Brain microvascular endothelial cell (primary cell): ENCODE results near the gene ADCY3.

Source experiments
- DNase-seq: peaks from one replicate; pipeline ENCODE4 v3.0.0-alpha.2; 2020
- H3K27ac ChIP-seq: fragments of 250-450 bp; sonication (Bioruptor Pico); 2 replicates; pipeline ENCODE4 v1.5.1; 2020; ENCODE audit warnings: mild to moderate bottlenecking, moderate library complexity
- H3K27me3 ChIP-seq: fragments of 250-450 bp; sonication (Bioruptor Pico); replicated peaks from 2 replicates; pipeline ENCODE4 v1.5.1; 2020; ENCODE audit warnings: mild to moderate bottlenecking
- H3K36me3 ChIP-seq: fragments of 250-450 bp; sonication (Bioruptor Pico); replicated peaks from 2 replicates; pipeline ENCODE4 v1.5.1; 2020; ENCODE audit warnings: mild to moderate bottlenecking
- H3K4me3 ChIP-seq: 2 replicates; pipeline ENCODE4 v1.5.1; 2011; ENCODE audit warnings: low read depth, mild to moderate bottlenecking, control low read depth, low read length, moderate library complexity
- CTCF ChIP-seq: IDR thresholded peaks from 2 replicates; pipeline ENCODE4 v1.5.1; 2011; ENCODE audit warnings: low read depth, mild to moderate bottlenecking, moderate library complexity, low read length, control low read depth, inconsistent platforms; ENCODE audit errors: missing control alignments
- in situ Hi-C: cut with HindIII; loops from 2 replicates; pipeline ENCODE4 v1.10.0; 2017; ENCODE audit warnings: low sequenced_read_pairs, low pct_ligation_motif_present

The ADCY3 gene

DNA sequence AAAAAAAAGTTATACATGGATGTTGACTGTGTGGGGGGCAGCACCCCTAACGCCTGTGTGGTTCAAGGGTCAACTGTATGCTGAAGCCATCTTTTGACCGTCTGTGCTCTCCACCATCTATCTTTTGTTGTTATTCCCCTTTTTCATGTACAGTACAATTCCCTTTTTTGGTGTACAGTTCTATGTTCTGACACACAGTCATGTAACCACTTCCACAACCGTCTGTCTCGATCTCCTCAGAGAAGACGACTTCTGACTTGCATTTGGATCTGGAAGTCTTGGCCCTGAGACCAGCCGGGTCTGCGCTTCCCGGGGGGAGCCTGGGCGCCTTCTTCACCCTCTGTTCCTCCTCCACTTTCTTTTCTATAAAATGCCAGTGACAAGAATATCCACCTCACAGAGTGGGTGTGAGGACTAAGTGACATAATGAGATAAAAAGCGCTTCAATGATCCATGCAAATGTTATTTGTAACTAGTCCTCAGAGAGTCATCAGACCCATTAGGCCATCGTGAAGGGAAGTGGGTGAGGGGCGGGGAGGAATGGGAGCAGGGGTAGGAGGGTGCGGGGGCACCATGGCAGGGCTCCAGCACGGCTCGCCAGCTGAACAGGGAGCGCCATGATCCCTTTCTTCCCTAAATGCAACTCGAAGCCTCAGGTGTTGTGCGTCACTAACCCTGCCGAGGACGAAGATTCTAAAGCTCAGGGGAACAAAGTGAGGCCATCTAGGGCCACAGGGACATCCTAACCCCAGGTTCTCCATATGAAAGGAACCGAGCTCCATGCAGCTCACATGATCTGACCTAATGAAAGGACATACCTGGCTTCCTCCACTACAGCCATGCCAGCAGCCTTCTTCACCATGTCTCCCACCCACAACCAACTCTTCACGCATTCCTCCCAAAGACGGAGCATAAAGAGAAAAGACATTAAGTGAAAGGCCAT, 16.6 kb downstream of the ADCY3 start:
- Histone ChIP-seq H3K27me3 (no peaks in the 10 kb centered on the region), H3K4me3 (no peak overlapping the region), H3K36me3 (no peaks in the 10 kb centered on the region), H3K27ac (no peak overlapping the region)
- no peak for TF ChIP-seq CTCF
- in situ Hi-C loops: no loop called here
- no peak for DNase-seq

DNA sequence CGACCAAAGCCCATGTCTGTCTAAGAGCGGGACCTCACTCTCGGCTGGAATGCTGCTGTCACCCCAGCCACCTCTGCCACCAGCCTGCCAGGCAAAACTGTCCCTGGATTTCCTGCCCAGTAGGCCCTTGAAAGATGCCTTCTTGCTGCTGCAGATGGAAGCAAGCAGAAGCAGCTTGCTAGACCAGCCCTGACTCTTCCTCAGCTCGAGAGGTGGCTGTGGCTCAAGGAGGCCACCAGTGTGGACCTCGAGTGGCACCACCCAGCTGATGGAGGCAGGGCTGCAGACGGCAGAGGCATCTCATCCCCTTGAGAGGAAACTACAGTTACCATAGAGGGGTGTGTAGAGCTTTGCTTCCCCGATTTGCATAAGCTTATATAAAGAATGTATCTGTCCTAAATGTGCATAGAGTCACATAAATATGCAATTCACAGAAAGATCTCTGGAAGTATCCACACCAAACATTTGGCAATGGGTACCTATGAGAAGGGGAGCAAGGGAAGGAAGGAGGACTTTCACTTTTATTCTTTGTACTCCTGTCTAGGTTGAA, 20.6 kb downstream of the ADCY3 start:
- TF ChIP-seq CTCF: no peak
- H3K27ac ChIP-seq: no peak overlapping the region
- no peaks in the 10 kb centered on the region for H3K27me3 ChIP-seq
- in situ Hi-C loops: no loop called here
- H3K4me3 ChIP-seq: no peak overlapping the region
- DNase-seq: no peak
- H3K36me3 ChIP-seq: no peaks in the 10 kb centered on the region

GRCh38 chr2:24898122-24899109, 21.6 kb downstream of the ADCY3 start:
- Histone ChIP-seq H3K36me3 (no peaks in the 10 kb centered on the region), H3K27me3 (no peaks in the 10 kb centered on the region), H3K27ac (no peak overlapping the region), H3K4me3 (no peak overlapping the region)
- no peak for DNase-seq
- no peak for TF ChIP-seq CTCF
- in situ Hi-C loops: no loop called here

DNA sequence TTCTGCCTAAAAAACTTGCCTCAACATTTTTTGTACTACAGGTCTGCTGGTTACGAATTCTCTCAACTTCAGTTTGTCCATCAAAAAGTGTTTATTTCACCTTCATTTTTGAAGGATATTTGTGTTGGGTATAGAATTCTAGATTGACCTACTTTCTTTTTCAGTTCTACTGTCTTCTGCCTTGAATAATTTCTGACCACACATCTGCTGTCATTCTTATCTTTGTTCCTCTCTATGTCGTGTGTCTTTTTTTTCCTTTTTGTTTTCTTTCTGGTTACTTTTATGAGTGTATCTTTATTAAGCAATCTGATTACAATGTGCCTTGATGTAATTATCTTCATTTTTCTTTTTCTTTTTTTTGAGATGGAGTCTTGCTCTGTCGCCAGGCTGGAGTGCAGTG, 25.3 kb downstream of the ADCY3 start:
- H3K27ac ChIP-seq: no peak overlapping the region
- in situ Hi-C loops: no loop called here
- no peaks in the 10 kb centered on the region for H3K27me3 ChIP-seq
- no peak for TF ChIP-seq CTCF
- no peak overlapping the region for H3K4me3 ChIP-seq
- no peaks in the 10 kb centered on the region for H3K36me3 ChIP-seq
- no peak for DNase-seq

- in situ Hi-C loops: no loop called here
- no peak for TF ChIP-seq CTCF
- H3K36me3 ChIP-seq: no peaks in the 10 kb centered on the region
- H3K27me3 ChIP-seq: no peaks in the 10 kb centered on the region
- H3K4me3 ChIP-seq: no peak overlapping the region
- no peak for DNase-seq
- no peak overlapping the region for H3K27ac ChIP-seq
These were observed 26.1 kb downstream of the ADCY3 start for GRCh38 chr2:24893934-24894333.
